Measurements from ENCODE around the gene ZNF830.

DNA sequence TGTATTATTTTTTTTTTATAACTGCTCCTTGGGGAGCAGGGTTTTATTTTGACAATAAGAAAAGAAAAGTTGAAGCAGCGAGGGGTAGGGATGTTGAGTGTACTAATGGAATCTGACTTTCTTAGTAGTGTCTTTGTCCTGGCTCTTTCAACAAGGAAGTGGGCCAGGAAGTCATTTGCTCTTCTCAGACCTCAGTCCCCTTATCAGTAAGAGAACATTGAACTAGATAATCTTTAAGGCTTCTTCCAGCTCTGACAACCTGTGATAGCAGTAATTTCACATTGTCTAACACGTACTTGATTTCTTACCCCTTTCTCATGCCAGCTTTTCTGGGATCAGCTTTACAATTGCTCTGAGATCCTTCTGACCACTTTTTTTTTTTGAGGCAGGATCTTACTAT is 27.3 kb downstream of the ZNF830 start:
- TF ChIP-seq, protein P1, sequence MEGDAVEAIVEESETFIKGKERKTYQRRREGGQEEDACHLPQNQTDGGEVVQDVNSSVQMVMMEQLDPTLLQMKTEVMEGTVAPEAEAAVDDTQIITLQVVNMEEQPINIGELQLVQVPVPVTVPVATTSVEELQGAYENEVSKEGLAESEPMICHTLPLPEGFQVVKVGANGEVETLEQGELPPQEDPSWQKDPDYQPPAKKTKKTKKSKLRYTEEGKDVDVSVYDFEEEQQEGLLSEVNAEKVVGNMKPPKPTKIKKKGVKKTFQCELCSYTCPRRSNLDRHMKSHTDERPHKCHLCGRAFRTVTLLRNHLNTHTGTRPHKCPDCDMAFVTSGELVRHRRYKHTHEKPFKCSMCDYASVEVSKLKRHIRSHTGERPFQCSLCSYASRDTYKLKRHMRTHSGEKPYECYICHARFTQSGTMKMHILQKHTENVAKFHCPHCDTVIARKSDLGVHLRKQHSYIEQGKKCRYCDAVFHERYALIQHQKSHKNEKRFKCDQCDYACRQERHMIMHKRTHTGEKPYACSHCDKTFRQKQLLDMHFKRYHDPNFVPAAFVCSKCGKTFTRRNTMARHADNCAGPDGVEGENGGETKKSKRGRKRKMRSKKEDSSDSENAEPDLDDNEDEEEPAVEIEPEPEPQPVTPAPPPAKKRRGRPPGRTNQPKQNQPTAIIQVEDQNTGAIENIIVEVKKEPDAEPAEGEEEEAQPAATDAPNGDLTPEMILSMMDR (IDR thresholded peaks at IDR 0.05; ENCODE audit: extremely low read depth in 1 of 2, insufficient read depth in 1 of 2, low read depth in 1 of 2, low read length in 2 of 2) = no peak
- no peak for TF ChIP-seq POLR2A (IDR thresholded peaks at IDR 0.05; ENCODE audit: low read depth, low read length)
- TF ChIP-seq EZH2 (IDR thresholded peaks at IDR 0.05; ENCODE audit: borderline replicate concordance, low read depth, low read length, severe bottlenecking) = no peak
